ENCODE data around the gene LIMCH1.
A peak's percentile ranks its signal among the peaks of the same experiment; 100 is the strongest.

LIMCH1 gene

DNA sequence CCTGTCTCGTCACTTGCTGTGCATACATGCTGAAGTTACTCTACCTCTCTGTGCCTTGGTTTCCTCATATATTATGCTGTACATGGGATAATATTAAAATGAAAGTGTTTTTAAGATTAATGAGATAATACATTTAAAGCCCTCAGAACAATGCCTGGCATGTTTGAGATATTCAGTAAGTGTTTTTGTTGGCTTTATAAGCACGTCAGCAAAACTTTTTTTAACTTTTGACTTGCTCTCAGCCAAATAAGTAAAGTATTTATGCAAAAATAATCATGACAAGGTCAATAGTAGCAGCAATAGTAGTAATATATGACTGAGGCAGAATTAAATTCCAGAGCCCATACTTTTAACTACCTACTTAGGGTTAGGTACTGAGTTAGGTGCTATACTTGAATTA lies 29.2 kb downstream of the LIMCH1 start:
- H3K4me3 ChIP-seq (ENCODE audit: low read length): no peak overlapping the region
- TF ChIP-seq CTCF (conservative IDR thresholded peaks at IDR 0.05; ENCODE audit: low read length): no peak
- DNase-seq (ENCODE audit: low read depth): no peak

DNA sequence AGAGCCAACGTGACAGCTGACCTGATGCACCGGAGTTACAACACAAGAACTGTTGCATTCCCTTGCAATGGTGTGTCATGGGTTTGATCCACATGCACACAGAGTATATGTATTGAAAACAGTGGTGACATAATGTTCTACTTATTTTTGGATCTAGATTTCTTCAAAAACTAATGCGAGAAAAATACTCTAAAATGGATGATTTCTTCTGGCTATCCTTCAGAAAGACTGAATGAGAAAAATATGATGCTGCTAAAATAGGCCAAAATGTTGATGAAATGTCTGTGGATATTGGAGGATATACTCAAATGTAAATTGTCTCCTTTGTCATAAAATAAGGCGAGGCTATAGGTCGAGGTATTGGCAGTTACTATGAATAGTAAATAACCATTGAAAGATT lies 30.4 kb downstream of the LIMCH1 start:
- H3K4me3 ChIP-seq (ENCODE audit: low read length): no peak overlapping the region
- TF ChIP-seq CTCF (conservative IDR thresholded peaks at IDR 0.05; ENCODE audit: low read length): no peak
- DNase-seq (ENCODE audit: low read depth): no peak

DNA sequence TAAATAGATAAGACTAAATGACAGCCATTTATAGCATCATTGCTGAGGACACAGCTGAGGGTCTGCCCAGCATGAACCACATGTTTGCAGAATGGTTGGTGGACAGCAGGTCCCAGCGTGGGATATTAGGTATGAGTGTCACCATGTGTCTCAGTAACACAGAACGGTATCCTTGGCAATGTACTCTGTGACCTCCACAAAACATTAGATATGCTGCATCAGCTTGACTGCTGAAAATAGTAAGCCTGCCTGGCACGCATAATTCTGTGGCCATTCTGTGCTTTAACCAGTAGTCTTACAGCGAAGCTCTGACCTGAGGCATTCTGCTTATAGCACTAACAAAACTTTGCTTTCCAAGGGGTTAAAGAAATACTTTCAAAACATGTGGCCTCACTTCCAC lies 32.0 kb downstream of the LIMCH1 start:
- TF ChIP-seq CTCF (conservative IDR thresholded peaks at IDR 0.05; ENCODE audit: low read length): no peak
- no peak for DNase-seq (ENCODE audit: low read depth)

GRCh38 chr4:41571422-41571821 lies 33.5 kb downstream of the LIMCH1 start:
- no peak for DNase-seq (ENCODE audit: low read depth)
- H3K4me3 ChIP-seq (ENCODE audit: low read length): no peak overlapping the region
- TF ChIP-seq CTCF (conservative IDR thresholded peaks at IDR 0.05; ENCODE audit: low read length): no peak

More for the DNA sequence above, 32.0 kb downstream of the LIMCH1 start:
- no peak overlapping the region for H3K4me3 ChIP-seq (ENCODE audit: low read length)

DNA sequence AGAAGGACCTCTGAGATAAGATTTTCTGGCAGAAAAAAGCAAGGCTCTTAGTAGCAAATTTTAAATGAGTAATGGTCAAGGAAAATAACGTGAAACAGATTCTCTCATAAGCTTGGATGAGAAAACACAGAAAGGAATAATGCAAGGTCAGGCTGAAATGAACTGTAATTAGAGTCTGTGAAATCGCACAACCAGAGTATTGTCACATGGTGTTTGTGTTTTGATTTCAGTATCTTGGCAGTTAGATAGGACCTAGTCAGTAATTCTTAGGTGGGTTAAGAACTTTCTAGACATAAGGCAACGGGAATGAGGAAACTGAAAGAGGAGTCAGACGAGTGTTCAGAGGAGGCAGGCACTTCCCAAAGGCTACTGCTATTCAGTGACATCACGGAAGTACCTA lies 34.6 kb downstream of the LIMCH1 start:
- no peak overlapping the region for H3K4me3 ChIP-seq (ENCODE audit: low read length)
- DNase-seq (ENCODE audit: low read depth): no peak
- TF ChIP-seq CTCF (conservative IDR thresholded peaks at IDR 0.05; ENCODE audit: low read length): no peak

DNA sequence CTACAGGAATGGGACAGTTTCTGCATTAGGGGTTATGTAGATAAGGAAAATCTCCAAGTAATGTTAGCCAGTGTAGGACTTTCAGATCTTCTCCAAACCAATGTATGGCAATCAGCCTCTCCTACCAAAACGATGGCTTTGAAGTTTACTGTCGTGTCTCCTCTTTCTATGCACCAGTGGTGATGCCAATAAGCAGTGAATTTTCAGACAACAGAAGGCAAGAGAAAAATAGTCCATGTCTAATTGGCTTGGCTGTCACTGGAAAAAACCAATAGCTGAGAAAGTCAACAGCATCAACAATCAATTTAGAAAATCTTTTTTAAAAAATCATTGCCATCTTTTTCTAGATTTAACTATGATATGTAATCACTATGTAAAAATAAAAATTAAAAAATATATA lies 35.0 kb downstream of the LIMCH1 start:
- H3K4me3 ChIP-seq (ENCODE audit: low read length): no peak overlapping the region
- no peak for TF ChIP-seq CTCF (conservative IDR thresholded peaks at IDR 0.05; ENCODE audit: low read length)
- no peak for DNase-seq (ENCODE audit: low read depth)

DNA sequence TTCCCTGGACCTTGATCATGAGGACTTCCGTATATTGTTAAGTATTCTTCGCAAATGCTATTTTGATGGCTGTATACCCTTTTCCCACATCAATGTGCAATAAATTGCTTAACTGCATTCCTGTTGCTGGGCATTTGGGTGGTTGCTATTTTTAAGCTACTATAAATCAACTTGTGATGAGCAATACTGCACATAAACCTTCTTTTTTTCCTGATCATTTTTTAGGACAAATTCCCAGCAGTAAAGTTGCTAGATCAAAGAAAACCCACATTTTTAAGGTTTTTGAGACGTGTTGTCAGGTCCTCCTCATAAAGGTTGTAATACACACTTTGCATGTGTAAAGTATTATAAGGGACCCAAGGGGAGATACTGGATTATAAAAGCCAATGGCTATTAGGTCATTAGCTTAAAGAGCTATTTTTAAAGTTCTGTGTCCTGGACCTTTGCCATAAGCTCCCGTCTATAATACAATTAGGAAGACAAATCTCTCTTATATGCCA lies 35.6 kb downstream of the LIMCH1 start:
- peak; percentile 32 for DNase-seq (ENCODE audit: low read depth)

More for the DNA sequence above, 35.6 kb downstream of the LIMCH1 start:
- no peak for TF ChIP-seq CTCF (conservative IDR thresholded peaks at IDR 0.05; ENCODE audit: low read length)
- H3K4me3 ChIP-seq (ENCODE audit: low read length): no peak overlapping the region

All from AG10803 (cell line).